ENCODE results near the gene TANC1.
"Not testable (repeated sequence)": the region's sequence is repeated elsewhere in the genome, so short reads cannot be mapped to it uniquely, and the experiment has no call there.

Gene TANC1

DNA sequence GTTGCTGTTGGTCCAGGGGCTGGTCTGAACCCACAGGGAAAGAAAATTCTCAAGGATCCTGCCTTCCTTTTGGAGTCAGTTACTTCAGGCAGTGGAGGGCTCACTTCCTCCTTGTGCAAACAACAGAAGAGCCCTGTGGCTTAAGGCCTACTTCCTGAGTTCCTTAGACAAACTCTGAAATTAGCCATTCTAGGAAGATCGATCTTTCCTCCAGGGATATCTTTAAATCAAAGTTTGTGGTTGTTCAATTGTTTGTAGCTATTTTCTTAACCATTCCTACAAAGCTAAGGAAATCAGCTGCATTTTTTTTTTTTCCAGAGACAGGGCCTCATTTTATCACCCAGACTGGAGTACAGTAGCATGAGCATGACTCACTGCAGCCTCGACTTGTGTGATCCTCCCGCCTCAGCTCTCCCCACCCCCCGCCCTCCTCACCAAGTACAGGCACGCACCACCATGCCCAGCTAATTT, 156.0 kb downstream of the TANC1 start:
- DNase-seq, result no peak

DNA sequence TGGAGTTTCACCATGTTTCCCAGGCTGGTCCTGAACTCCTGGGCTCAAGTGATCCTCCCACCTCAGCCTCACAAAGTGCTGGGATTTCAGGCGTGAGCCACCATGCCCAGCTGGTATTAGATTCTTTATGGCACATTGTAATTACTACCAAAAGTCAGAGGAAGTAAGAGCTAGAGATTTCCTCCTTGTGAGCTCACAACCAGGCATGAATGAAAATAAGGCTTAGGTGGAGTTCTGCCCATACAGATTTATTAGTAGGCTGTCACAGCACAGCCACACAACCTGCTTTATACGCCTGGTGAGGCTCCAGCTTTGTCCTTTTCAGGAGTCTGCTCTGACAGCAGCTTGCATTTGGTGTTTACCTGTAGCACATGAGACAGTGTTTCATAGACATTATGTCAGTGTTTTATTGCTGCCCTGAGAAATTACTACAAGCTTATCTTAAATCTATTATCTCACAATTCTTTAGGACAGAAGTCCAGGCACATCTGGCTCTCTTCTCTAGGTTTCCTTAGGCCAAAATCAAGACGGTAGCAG, 156.6 kb downstream of the TANC1 start:
- DNase-seq, result no peak

DNA sequence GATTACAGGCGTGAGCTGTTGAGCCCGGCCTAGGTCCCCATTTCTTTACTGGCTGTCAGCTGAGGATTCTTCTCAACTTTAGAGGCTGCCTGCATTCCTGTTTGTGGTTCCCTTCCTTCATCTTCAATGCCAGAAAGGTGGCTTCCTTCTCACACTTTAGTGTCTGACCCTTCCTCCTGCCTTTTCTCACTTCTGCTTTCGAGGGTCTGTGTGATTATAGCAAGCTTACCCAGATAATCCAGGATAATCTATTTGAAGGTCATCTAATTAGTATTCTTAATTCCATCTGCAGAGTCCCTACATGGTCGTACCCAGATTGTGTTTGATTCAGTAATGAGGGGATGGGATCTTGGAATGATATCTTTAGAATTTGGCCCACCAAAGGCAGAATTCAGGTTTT, 157.4 kb downstream of the TANC1 start:
- no peak for DNase-seq

DNA sequence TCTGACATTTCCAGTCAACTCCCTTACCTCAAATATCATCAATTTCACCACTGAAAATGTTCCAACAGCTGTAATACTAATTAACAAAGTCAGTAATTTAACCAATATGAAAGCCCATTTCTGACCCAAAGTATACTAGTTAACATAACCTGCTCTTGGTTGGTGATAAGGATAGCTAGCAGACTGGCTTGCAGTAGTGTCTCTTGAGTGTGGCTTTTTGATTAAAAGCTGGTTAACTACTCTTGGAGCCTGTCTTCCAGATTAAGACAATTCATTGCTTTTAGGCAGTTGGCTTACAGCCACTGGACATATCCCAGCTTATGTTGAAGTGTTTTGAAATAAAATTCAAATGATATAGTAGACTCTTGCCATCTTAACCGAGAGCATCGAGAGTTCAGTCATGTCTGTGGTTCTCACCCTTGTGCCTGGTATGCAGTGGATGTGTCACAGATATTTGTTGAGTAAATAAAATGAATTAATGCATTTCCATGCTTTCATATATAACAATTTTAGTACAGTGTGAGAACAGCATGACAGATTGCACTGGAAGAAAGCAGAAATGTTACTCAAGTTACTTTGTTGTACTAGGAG, 158.1 kb downstream of the TANC1 start:
- DNase-seq, result no peak

- DNase-seq, result no peak
Observed at GRCh38 chr2:159128191-159128590, 159.8 kb downstream of the TANC1 start.

GRCh38 chr2:159129269-159129668, 160.8 kb downstream of the TANC1 start:
- no peak for DNase-seq

DNA sequence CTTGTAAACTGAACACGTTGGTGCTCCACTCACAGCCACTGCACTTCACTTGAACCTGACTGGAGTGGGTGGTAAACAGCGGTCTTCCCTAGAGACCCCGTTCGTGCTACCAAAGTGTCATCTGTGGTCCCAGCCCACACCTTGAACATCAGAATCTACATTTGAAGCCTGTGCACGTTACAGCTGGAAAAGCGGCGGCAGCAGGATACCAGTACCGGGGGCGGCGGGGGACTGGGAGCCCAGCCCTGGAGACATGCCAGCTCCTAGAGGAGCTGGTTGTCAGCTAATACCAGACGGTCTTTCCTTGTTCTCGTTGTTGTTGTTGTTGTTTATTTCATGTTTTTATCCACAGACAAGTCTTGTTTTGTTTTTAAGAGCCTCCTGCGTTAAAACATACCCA, 161.4 kb downstream of the TANC1 start:
- DNase-seq, result peak in 1 of 2 donors; percentile 40

GRCh38 chr2:159130302-159130701, 161.9 kb downstream of the TANC1 start:
- no peak for DNase-seq

GRCh38 chr2:159131267-159131913, 162.9 kb downstream of the TANC1 start:
- DNase-seq, result no peak

GRCh38 chr2:159131914-159132281, 163.5 kb downstream of the TANC1 start:
- no peak for DNase-seq

- DNase-seq, result peak in 1 of 2 donors; percentile 65
Observed at GRCh38 chr2:159133797-159134196, 165.4 kb downstream of the TANC1 start.

- DNase-seq, result no peak
Observed at GRCh38 chr2:159134979-159135378, 166.5 kb downstream of the TANC1 start.

GRCh38 chr2:159136391-159136790, 168.0 kb downstream of the TANC1 start:
- DNase-seq, result no peak

GRCh38 chr2:159137511-159138241, 169.2 kb downstream of the TANC1 start:
- no peak for DNase-seq

- DNase-seq, result no peak
Observed at GRCh38 chr2:159138642-159139182, 170.3 kb downstream of the TANC1 start.

DNA sequence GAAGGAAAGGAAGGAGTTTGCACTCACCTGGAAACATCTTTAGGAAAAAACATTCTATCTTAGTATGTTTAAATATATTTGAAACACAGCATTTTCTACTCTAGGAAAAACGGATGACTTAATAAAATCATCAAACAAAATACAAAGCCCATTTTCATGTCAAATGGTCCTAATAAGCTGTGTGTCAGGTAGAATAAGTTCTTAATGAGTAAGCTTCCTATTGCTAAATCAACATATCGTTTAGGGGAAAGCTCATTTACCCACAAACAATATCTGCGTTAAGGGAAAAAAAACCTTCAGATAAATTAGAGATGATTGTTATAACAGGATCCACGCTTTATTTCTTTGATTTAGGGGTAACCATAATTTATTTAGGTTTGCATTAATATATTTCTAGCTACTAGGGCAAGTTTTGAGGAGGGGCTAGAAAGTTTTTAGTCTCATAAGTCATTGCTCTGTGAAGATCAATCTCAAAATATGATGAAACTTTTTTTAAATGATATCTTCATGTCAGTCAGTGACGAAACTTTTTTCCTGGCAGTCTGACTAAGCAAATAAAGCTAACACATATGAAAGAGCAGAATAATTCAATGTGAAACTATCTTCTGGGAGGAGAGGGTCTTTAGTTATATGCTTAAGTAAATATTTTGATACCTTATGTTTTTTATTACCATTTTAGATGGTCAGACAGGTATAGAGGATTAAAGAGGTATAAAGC, 170.9 kb downstream of the TANC1 start:
- DNase-seq, result no peak

GRCh38 chr2:159140070-159140769, 171.8 kb downstream of the TANC1 start:
- no peak for DNase-seq

DNA sequence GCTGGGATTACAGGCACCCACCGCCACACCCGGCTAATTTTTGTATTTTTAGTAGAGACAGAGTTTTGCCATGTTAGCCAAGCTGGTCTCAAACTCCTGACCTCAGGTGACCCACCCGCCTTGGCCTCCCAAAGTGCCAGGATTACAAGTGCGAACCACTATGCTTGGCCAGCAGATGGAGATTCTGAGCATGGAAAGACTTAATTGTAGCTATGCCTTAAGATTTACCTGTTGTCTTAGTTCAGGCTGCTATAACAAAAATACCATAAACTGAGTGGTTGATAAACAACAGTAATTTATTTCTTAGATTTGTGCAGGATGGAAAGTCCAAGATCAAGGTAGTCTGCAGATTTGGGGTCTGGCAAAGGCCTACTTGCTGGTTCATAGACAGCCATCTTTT, 172.4 kb downstream of the TANC1 start:
- DNase-seq, result not testable (repeated sequence)

DNA sequence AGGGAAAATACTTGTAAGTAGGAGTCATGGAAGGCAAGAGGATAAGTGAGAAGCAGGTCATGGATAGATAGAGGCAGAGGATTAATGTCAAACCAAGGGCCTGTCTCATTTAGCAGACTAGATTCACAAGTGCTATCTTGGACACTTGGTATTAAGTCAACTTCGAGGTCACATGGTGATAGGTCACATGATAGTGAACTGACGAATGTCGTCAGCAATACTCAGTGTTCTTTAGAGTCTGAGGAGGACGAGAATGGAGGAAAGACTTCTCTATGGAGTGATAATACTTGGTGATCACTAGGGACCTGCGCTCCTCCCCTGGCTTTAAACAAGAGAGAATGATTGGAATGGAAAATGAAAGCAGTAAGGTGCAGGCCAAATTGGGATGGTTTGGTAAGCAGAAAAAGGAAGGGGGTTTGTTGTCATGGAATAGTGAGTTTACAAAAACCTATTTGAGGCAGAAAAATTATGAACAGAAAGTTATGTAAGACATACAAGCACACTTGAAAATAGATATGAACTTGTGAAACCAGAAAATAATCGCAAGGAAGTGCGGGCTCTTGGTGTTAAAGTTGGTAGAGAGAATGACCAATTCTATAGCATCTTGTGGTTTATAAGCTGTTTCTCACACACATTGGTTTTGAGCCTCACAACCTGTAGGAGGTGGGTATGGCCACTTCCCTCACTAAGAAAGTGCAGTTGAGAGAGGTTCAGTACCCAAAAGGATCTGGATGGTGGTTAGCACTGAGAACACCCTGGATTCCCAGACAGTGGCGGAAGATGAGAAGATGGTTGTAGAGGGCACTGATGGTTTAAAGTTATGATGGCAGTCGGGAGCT, 176.6 kb downstream of the TANC1 start:
- DNase-seq, result no peak

DNA sequence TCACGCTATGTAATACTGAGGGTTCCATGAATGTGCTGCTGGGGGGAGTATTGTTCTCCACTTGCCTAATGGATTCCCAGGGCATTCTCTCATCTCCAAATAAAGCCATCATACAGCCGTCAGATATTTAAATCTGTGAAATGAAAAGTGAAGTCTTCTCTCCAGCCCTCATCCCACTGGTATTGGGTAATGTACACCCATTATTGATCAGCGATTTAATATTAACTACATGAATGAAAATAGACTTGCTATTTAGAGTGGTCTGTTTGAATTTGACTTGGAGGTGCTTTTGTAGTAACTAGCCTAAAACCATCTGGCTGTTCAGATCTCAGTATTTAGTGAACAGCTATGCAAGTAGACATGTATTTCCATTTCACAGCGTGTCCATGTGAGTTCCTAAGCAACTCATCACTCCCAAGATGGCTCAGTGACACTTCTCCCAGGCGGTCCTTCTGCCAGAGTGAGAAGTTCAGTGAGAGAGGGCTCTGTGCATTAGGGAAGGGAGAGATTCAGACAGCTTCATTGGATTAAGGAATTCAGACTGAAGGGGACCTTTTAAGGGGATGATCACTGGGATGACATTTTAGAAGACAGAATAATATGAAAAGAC, 177.4 kb downstream of the TANC1 start:
- no peak for DNase-seq

All from hippocampal formation (tissue), 2 donors.